Astrocyte of the hippocampus (primary cell): Measurements from ENCODE around the gene RNU6-9.

Experiments used
- DNase-seq: peaks from one replicate; pipeline ENCODE4 v3.0.0; 2011; ENCODE audit warnings: low read depth, low spot score

Gene RNU6-9

DNA sequence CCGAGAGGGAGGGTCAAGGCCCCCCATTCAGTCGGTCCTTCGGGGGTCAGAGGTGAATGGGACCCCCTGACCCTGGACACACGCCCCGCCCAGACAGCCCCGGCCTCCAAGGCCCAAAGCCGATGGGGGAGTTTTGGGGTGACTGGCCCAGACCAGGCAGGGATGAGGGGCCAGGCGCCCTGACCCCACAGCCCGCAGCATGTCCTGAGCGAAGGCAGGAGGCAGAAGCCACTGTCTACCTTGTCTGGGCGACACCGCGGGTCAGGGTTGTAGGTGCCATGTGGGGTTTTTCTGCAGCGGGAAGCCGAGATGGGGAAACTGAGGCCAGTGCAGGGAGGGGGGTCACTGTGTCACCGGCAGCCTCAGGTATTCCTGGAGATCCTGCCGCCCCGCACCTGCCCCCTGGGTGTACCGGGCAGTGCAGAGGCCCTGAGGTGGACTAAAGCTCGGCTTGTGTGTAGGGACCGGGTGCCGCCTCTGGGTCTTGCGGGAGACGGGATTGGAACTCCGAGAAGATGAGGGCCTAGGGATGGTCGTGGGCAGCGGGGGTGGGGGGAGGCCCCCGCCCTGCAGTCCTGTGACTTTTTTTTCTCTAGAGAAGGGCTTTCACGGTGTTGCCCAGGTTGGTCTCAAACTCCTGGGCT lies 41.0 kb downstream of the RNU6-9 start:
- no peak for DNase-seq

DNA sequence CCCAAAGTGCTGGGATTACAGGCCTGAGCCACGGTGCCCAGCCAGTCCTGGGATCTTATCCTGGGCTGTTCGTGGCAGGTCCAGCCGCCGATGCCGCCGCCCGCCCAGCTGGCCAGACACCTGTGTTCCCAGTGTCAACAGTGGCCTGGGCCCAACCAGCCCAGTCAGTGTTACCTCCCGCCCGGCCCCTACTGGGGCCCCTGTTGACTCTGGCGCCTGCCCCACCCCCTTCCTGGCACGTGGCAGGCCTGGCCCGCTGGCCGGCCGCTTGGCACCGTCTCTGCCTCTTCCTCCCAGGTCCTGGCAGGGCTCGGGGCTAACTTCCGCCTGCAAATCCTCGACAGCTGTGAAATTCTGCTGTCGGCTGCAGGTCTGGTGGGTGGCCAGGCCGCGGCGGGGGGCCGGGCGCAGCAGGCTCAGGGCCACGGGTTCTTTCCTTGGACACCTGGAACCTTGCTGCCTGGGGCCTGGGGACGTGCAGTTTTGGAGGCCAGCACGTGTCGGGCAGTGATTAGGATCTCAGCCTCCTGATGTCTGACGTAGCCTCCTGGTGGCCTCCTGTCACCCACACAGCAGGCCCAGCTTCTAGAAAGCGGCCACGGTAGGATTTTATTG lies 41.7 kb downstream of the RNU6-9 start:
- DNase-seq: peak; percentile 71

DNA sequence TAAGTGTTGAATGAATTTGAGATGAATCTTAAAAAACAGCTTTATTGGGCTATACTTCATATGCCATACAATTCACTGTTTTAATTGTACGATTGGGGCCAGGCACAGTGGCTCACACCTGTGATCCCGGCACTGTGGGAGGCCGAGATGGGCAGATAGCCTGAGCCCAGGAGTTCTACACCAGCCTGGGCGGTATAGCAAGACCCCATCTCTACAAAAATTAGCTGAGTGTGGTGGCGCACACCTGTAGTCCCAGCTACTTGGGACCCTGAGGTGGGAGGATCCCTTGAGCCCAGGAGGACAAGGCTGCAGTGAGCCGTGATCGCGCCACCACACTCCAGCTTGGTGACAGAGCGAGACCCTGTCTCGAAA lies 42.9 kb downstream of the RNU6-9 start:
- no peak for DNase-seq

DNA sequence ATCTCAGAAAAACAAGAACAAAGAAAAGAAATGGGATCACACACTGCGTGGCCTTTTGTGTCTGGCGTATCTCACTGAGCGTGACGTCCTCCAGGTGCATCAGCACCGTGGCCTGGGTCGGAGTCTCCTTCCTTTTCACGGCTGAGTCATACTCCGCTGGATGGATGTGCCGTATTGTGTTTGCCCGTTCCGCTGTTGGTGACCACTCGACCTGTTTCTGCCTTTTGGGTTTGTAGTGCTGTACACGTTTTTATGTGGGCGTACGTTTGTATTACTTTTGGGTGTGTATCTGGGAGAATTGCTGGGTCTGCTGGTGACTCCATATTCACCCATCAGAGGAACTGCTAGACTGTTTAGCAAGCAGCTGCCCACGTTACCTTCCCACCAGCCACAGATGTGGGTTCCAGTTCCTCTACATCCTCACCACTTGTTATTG lies 44.0 kb downstream of the RNU6-9 start:
- no peak for DNase-seq

DNA sequence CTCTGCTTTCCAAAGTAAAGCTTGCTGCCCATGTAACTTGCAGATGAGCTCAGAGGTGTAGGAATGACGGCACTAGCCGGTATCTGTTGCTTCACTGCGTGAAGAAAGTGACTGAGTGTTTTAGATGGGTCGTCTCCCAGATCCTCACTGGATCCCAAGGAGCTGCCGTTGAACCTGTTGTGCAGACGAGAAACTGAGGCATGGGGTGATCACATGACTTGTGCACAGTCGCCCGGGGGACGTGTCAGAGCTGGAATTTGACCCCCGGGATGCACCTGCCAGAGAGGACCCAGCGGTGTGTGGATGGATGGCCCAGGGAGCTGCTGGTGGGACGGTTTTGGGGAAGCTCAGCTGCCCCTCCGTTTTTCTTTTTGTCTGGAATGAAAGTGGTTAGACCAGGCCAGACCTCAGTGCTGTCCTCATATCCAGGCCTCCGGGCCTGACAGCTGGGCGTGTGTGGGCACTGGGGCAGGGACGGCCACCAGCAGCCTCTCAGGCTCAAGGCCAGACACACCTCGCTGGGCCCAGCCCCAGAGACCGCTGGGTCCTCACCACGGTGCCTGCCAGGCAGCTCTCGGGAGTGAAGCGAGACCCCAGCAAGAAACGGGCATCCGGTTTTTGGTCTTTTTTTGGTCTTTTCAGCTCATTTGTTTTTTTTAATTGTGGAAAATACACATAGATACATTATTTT lies 45.1 kb downstream of the RNU6-9 start:
- no peak for DNase-seq

DNA sequence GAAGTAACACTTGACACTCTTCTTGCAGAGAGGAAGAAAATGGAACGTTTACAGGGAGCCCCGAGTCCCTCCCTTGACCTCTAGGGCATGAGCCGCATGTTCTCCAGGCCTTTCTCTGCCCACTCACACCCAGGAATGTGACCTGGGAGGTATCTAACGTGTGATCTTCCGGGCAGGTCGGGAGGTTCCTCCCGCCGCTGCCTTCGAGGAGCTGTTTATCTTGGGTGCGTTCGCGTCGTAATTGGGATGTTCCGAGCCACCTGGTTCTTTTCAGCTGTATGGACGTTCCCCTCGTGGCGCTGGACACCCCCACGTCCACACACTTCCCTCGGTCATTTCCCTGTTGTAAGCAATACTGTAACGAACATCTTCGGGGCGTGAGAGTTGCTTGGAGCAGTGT lies 46.2 kb downstream of the RNU6-9 start:
- no peak for DNase-seq

DNA sequence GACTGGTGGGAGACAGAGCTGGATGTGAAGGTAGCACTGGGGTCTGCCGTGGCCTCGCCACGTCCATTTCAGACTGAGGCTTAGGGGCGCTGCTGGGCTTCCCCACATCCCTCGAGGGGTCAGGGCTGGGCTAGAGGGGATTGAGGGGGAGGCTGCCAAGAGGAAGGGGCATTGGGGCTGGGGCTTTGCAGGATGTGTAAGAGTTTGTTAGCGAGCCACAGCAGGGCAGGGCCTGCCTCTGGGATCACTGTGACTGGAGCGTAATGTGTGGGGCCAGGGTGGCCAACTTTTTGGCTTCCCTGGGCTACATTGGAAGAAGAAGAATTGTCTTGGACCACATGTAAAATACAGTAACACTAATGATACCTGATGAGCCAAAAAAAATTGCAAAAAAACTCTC lies 46.6 kb downstream of the RNU6-9 start:
- no peak for DNase-seq

DNA sequence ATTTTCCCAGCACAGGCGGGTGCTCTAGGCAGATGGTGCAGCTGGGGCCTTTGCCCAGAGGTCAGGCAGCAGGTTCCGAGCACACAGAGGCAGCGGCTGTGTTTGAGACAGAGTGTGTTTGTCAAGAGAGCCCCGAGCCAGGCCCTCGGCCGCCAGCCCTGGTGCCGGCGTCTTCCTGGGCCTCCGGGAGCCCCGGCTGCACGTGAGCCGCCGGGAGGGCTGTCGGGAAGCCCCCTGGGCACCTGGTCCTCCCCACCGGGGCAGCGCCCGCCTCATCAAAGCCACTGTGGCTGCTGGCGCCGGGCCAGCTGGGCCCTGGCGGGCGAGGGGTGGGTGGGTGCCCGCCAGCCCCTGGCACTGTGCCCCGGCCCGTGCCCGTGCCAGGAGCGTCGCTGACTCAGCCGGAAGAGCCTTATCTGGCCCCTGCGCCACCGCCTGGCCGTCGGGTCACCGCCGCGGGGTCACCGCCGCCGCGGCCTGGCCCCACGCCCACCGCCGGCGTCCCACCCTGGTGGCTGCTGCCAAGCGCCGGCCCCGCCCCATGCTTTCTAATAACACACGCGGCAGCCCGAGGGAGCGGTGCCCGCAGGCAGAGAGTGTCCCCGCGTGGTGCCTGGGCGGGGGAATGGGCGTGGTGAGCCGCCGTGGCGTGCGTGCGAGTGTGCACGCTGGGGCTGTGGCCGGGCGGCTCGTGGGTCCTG lies 47.5 kb downstream of the RNU6-9 start:
- DNase-seq: peak; percentile 88

DNA sequence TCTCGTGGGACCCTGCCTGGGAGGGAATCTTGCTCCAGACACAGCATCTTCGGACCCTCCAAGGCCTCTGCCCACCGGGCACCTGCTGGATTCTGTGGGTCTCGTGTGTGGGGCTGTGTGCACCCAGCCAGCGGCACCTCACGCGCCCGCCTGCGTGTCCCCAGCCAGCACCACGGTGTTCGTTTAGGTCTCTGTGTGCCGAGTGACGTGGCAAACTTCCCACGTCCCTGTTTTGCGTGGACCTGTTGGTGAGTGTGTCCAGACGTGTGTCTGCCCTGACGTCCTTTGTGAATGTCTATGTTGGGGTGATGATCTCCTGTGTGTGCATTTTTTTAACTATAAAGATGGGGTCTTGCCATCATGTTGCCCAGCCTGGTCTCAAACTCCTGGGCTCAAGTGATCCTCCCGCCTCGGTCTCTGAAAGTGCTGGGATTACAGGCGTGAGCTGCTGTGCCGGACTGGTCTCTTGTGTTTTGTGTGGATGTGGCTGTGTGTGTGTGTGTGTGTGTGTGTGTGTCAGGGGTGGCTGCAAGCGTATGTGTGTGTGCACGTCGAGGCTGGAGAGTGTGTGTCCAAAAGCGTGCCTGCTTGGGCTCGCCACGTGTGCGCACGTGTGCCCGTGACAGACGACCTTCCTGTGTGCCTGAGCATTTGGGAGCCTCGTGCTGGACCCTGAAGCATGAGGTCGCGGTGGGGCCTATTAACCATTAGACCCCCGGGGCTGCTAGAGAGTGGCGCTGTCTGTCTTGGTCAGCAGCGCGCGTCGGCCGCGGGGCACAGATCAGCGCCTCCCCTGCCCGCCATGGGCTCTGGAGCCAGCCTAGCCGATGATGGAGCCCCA lies 48.2 kb downstream of the RNU6-9 start:
- no peak for DNase-seq

DNA sequence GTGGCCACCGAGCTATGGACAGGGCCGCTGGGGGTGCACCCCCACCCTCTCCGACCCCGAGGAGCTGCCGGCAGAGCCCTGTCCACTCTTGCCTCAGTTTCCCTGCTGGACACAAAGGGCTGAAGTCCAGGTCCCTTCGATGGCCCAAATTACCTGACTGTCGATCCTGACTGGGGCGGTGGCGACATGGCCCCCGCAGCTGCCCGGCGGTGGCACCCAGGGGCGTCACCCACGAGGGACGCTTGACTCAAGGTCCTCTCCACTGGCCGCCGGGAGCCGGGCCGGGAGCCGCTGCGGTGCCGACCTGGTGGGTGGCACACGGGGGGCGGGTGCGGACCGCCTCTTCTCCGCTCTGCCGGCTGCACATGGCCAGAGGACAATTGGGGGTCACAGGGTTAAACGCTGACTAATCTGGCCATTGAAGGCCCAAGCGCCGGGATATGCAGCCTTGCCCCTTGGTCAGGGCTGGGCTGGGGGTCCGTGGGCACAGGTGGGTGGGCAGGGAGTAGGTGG lies 48.9 kb downstream of the RNU6-9 start:
- no peak for DNase-seq
